Activated CD8-positive, alpha-beta memory T cell treated with anti-CD3 and anti-CD28 coated beads for 1 hour (primary cell): ENCODE results near the gene ADGRG6.

Experiments
- DNase-seq, 2 donors: peaks; one replicate each; pipeline ENCODE4 v3.0.0-alpha.2; 2020; ENCODE audit warnings: low read depth in 1 of 2; ENCODE audit errors: extremely low read depth in 1 of 2

ADGRG6 gene

GRCh38 chr6:142374091-142374770 lies 72.4 kb downstream of the ADGRG6 start:
- no peak for DNase-seq

- DNase-seq, result no peak
These were observed 73.3 kb downstream of the ADGRG6 start for GRCh38 chr6:142374965-142375733.

GRCh38 chr6:142376115-142376514 lies 74.3 kb downstream of the ADGRG6 start:
- no peak for DNase-seq

DNA sequence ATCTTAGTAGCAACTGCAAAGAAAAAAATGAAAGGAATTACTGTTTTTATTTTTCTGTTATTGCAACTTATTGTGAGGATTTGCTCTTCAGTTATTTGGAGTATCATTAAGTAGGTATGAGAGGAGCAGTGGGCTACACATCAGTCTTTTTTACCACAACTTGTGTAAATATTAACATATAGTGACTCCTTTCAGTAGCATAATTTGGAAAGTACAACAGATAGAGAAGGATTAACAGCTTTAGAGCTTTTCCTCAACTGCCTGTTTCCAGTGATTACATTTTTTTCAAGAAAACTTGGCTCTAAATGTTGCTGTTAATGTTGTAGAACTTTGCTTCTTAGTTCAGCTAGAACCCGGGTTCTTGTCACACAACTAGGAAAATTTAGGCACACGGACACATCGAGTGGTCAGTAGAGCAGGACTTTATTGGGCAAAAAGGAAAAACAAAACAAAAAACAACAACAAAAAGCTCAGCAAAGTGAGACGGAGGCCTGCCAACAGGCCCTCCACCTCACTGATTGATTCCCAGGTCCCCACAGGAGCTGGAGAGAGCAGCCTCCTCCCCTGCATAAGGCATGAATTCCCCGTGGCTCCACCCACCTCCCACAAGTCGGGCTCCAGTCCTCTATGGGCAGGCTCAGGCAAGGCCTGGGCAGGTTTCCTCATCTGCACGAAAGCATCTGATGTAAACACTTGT lies 75.1 kb downstream of the ADGRG6 start:
- no peak for DNase-seq

GRCh38 chr6:142377497-142377848 lies 75.7 kb downstream of the ADGRG6 start:
- DNase-seq, result no peak

DNA sequence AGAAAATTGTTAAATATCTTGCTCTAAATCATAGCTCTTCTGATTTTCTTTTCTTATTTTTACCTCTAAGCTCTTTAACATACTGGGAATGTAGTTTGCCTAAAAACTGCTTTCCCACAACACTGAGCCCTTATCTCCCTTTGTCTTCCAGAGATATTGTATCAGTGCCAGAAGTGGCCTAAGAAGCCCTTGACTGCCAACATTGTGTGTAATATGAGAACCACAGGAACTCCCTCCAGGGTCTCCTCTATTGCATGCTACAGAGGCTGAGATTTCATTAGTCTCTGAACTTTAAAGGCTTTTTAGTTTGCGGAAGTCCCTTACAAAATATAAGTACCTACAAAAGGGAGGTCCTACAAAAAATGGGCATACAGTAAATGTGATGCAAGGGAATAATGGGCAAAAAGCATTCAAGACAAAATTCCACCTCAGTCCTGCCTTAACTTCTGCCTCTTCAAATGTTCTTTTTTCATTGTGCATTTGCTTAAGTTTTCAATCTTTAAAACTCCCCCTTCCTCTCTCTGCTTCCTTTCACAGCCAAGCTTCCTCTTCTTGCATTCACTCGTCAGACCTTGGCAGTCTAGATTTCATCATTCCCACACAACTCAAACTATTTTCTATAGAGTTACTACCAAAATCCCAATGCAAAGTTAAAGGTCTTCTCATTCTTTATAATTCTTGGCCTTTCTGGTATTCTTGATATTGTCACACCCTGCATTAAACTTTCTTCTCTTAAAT lies 76.5 kb downstream of the ADGRG6 start:
- DNase-seq, result no peak

DNA sequence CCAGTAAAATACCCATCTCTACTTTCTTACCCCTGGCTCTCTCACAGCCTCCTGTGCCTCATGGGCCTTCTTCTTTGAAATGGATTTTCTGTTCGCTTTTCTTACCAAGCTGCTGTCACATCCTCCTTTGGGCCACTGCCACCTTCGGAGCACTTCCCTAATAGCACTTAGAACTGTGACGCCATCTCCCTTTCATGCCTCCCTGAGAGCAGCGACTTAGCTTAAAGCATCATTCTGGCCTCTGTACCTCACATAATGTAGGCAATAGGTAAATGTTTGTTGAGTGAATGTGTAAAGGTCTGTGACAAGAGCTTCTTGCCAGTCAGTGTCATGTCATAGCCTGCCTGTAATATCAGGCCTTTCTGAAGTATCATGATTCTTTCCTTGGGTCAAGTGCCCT lies 78.8 kb downstream of the ADGRG6 start:
- no peak for DNase-seq

- no peak for DNase-seq
These were observed 79.4 kb downstream of the ADGRG6 start for GRCh38 chr6:142381181-142381580.

DNA sequence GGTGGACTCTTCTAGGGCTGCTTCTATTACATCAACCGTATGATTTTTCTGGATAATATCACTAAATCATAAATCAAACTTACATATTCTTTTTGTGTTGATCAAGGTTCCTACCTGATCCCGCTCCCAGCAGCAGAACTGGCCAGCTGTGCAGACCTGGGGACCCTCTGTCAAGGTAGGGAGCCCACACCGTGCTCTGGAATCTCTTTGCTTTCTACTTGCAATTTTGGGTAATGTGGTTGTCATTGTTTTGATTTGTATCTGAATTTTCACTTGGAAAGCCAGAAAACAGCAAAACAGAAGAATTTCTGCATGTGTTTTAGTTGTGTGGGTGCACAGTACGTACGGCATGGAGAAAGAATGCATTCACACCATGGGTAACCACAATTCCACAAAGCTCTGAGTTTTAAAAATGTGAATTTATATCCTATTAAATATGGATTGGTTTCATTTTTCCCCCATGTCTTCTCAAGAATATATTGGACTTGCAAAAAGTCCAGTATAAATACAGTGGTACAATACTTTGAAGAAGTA lies 80.1 kb downstream of the ADGRG6 start:
- DNase-seq, result no peak

DNA sequence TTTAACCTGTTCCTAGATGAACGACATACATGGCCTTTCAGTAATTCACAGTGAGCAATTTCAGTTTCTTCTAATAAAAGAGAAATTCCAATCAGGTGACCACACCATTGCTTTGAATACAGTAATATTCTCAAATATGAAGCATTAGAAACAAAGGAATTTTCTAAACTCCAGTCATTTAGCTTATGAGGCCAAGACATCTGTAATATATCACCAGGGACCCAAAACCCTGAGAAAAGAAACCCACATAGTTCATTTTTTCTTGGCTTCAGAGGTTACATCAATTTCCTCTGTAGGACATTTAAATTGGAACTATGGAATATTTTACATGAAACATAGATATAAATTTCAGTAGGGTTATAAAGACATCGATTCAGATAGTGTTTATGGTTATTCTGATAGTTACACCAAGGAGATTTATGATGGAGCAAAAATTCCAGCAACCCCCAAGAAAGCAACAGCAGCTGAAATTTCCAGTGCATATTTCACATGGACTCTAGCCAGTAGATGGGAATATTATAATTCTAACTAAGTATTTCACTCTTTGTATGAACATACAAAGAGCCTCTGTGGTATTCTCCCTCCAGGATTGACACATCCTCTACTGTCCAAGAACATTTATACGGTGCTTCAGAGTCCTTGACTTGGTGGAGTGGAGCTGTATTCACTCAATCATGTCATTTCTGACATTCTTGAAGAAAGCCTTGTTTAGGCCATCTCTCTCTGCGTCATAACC lies 82.9 kb downstream of the ADGRG6 start:
- DNase-seq, result no peak

DNA sequence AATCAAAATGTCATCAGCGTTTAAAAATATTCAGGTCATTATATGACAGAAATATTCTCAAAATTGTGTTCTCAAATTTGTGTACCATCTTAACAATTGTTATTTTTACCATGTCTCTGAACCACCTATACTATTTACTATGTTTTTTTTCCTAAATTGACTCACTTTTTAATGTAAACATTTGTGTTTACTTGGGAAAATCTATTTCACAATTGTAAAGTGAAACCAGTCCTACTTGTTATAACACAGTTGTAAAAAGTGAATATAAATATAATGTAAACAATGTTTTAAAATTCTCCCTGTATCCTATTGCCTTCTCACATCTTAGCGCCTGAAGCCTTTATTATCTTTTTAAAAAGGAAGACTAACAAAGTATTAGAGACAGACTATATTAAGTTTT lies 83.5 kb downstream of the ADGRG6 start:
- DNase-seq, result no peak

- DNase-seq, result no peak
These were observed 84.8 kb downstream of the ADGRG6 start for GRCh38 chr6:142386657-142387056.

GRCh38 chr6:142387997-142388815 lies 86.4 kb downstream of the ADGRG6 start:
- DNase-seq, result no peak

DNA sequence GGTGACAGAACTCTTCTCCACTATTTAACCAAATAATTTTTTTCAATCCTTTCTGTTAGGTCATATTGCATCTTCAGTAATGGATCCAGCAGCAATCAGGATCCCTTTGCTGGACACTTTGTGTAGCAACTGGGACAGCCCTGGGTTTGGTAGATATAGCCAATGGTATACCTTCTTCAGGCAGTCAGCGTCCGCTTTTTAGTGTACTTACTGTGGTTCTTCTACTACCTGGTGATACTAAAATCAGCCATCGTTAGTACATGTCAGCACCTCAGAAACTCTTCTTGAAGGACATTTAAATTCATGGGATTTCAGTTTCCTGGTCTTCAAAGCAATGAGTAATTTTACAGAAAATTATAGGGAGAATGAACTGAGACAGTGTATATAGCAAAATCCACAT lies 93.5 kb downstream of the ADGRG6 start:
- no peak for DNase-seq

- no peak for DNase-seq
These were observed 94.0 kb downstream of the ADGRG6 start for GRCh38 chr6:142395768-142396231.

GRCh38 chr6:142398353-142398752 lies 96.5 kb downstream of the ADGRG6 start:
- DNase-seq, result no peak

DNA sequence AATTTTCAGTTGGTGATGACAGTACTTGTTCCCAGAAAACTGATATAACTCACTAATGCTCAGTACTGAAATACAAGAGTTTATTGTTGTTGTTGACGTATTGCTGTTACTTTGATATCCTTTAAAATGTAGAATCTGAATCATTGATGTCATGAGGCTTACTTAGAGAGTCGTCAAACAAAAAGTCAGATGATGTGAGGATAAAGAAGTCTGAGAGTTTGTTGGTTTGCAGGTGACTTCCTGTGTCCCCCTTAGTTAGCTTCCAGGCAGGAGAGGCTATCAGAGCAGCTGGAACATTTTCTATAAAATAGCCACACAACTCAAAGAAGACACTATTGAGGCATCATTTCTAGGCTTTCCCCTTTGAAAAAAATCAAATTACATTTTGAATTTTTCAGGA lies 97.9 kb downstream of the ADGRG6 start:
- DNase-seq, result no peak

DNA sequence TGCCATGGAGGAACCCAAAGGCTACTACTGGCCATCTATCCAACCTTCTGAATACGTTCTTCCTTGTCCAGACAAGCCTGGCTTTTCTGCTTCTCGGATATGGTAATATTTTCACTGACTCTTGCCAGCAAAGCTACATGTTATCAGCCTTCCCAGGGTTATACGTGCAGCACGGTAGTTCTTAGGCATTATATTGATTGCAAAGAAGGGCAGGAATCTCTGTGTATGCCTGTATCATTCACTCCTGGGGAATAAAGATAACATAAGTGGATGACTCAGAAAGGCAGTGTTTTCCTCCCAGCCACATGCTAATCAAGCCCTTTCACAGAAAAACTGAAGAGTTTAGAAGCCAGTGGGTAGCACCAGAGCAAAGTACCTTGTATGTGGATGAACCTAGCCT lies 98.7 kb downstream of the ADGRG6 start:
- DNase-seq, result no peak

- no peak for DNase-seq
These were observed 100.0 kb downstream of the ADGRG6 start for GRCh38 chr6:142401838-142402237.
